Measurements from ENCODE around the gene MAGI1. TPM values are rescaled to one million over a fixed set of nuclear protein-coding genes. Genes with fewer than 3 reads are reported as not detected.

Gene MAGI1
- total RNA-seq, 3 donors from 2014 or later (not counting 1 experiment from before 2014, with no cell fraction given), result not detected

- H3K4me3 ChIP-seq (ENCODE audit: low read length), result no peak overlapping the region
- no peaks in the 10 kb centered on the region for H3K4me1 ChIP-seq (ENCODE audit: control insufficient read depth, insufficient read depth, low read length)
- H3K36me3 Mint-ChIP-seq, result no peaks in the 10 kb centered on the region
- TF ChIP-seq CTCF (IDR thresholded peaks at IDR 0.05), result no peak
- H3K9me3 ChIP-seq (ENCODE audit: control insufficient read depth, insufficient read depth, low read length), result no peaks in the 10 kb centered on the region
- H3K4me3 Mint-ChIP-seq, result no peak overlapping the region
- H3K4me1 Mint-ChIP-seq, result no peaks in the 10 kb centered on the region
- H3K27me3 Mint-ChIP-seq (ENCODE audit: low read depth in 2 of 2), result no peaks in the 10 kb centered on the region
- DNase-seq, result no peak
- intact Hi-C loops (cut with micrococcal nuclease), result no loop called here
- H3K27ac Mint-ChIP-seq, result no peak overlapping the region
- no peaks in the 10 kb centered on the region for H3K9me3 Mint-ChIP-seq
- WGBS (ENCODE audit: insufficient coverage), result 82% methylated on average over 5 of the region's 6 CpGs
- no peaks in the 10 kb centered on the region for H3K36me3 ChIP-seq (ENCODE audit: control insufficient read depth, insufficient read depth, low read length)
- H3K27ac ChIP-seq (ENCODE audit: low read length), result no peak overlapping the region
- no peak for ATAC-seq
- H3K27me3 ChIP-seq (ENCODE audit: control insufficient read depth, insufficient read depth, low read length), result no peaks in the 10 kb centered on the region
These were observed 372.1 kb downstream of the MAGI1 start for GRCh38 chr3:65666448-65667091.

DNA sequence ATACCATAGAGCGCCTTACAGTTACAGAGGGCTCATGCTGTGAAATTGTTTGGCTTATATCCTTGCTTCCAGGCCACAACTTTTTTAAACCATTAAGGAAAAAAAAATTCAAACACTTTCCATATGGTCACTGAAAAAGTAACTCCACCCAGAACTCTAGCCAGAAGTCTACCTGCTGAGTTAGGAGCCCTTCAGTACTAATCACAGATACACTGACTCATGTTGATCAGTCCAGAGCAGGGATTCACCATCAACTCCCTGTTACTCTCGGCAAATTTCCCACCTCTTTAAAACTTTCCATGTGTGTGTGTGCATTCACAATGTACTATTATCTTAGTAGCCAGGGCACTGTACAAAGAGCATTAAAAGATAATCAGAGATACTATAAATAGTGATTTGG is 372.8 kb downstream of the MAGI1 start:
- no peaks in the 10 kb centered on the region for H3K27me3 Mint-ChIP-seq (ENCODE audit: low read depth in 2 of 2)
- no peak overlapping the region for H3K4me3 ChIP-seq (ENCODE audit: low read length)
- no peaks in the 10 kb centered on the region for H3K4me1 Mint-ChIP-seq
- no peak for ATAC-seq
- WGBS (ENCODE audit: insufficient coverage), result 91% methylated on average over 1 of the region's 2 CpGs
- no peaks in the 10 kb centered on the region for H3K9me3 ChIP-seq (ENCODE audit: control insufficient read depth, insufficient read depth, low read length)
- no peaks in the 10 kb centered on the region for H3K27me3 ChIP-seq (ENCODE audit: control insufficient read depth, insufficient read depth, low read length)
- no peaks in the 10 kb centered on the region for H3K36me3 Mint-ChIP-seq
- no peak for TF ChIP-seq CTCF (IDR thresholded peaks at IDR 0.05)
- no peaks in the 10 kb centered on the region for H3K9me3 Mint-ChIP-seq
- no peaks in the 10 kb centered on the region for H3K4me1 ChIP-seq (ENCODE audit: control insufficient read depth, insufficient read depth, low read length)
- H3K27ac Mint-ChIP-seq, result no peak overlapping the region
- no peaks in the 10 kb centered on the region for H3K36me3 ChIP-seq (ENCODE audit: control insufficient read depth, insufficient read depth, low read length)
- DNase-seq, result no peak
- intact Hi-C loops (cut with micrococcal nuclease), result no loop called here
- no peak overlapping the region for H3K4me3 Mint-ChIP-seq
- H3K27ac ChIP-seq (ENCODE audit: low read length), result no peak overlapping the region

DNA sequence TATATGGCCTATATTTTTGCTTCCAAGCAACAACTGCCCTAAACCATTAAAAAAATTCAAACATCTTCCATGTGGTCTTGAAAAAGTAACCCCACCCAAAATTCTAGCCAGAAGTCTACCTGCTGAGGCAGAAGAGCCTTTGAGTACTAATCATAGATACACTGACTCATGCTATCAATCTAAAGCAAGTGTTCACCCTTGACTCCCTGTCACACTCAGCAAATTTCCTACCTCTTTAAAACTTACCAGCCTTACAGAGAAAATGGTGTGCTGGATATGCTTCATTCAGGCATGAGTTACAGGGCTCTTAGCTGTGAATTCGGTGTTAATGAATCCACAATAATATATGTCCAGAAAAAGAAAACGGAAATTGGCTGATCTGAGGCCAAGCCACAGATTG is 373.8 kb downstream of the MAGI1 start:
- Mint-ChIP-seq H3K27me3 (ENCODE audit: low read depth in 2 of 2) (no peaks in the 10 kb centered on the region), H3K36me3 (no peaks in the 10 kb centered on the region), H3K9me3 (peaks cover 0 to 2% of the 10 kb centered on the region in 2 donors), H3K4me3 (no peak overlapping the region), H3K4me1 (no peaks in the 10 kb centered on the region), H3K27ac (no peak overlapping the region)
- Histone ChIP-seq H3K4me3 (ENCODE audit: low read length) (no peak overlapping the region), H3K36me3 (ENCODE audit: control insufficient read depth, insufficient read depth, low read length) (no peaks in the 10 kb centered on the region), H3K4me1 (ENCODE audit: control insufficient read depth, insufficient read depth, low read length) (no peaks in the 10 kb centered on the region), H3K9me3 (ENCODE audit: control insufficient read depth, insufficient read depth, low read length) (no peaks in the 10 kb centered on the region), H3K27ac (ENCODE audit: low read length) (no peak overlapping the region), H3K27me3 (ENCODE audit: control insufficient read depth, insufficient read depth, low read length) (no peaks in the 10 kb centered on the region)
- 87% methylated on average over 2 of the region's 2 CpGs for WGBS (ENCODE audit: insufficient coverage)
- no peak for TF ChIP-seq CTCF (IDR thresholded peaks at IDR 0.05)
- intact Hi-C loops (cut with micrococcal nuclease), result no loop called here
- no peak for DNase-seq
- no peak for ATAC-seq

DNA sequence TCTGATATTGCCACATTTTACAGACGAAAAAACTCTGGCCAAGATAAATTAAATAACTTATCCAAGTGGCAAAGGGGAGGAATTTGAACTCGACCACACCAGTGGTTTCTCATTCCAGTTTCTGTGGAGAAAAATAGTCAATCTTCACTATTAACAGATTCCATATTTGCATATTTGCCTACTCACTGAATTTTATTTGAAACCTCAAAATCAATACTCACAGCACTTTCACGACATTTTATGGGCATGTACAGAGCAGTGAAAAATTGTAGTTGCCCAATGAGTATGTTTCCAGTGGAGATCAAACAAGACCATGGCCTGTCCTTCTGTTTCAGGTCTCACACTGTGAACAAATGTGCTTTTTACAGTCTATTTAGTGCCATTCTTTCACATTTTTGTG is 374.3 kb downstream of the MAGI1 start:
- 76% methylated on average over 3 of the region's 3 CpGs for WGBS (ENCODE audit: insufficient coverage)
- intact Hi-C loops (cut with micrococcal nuclease), result no loop called here
- H3K9me3 Mint-ChIP-seq, result peaks cover 0 to 2% of the 10 kb centered on the region in 2 donors
- no peak for ATAC-seq
- H3K36me3 Mint-ChIP-seq, result no peaks in the 10 kb centered on the region
- TF ChIP-seq CTCF (IDR thresholded peaks at IDR 0.05), result no peak
- no peak overlapping the region for H3K4me3 Mint-ChIP-seq
- DNase-seq, result no peak
- Histone ChIP-seq H3K27me3 (ENCODE audit: control insufficient read depth, insufficient read depth, low read length) (no peaks in the 10 kb centered on the region), H3K27ac (ENCODE audit: low read length) (no peak overlapping the region), H3K4me1 (ENCODE audit: control insufficient read depth, insufficient read depth, low read length) (no peaks in the 10 kb centered on the region), H3K36me3 (ENCODE audit: control insufficient read depth, insufficient read depth, low read length) (no peaks in the 10 kb centered on the region), H3K4me3 (ENCODE audit: low read length) (no peak overlapping the region), H3K9me3 (ENCODE audit: control insufficient read depth, insufficient read depth, low read length) (no peaks in the 10 kb centered on the region)
- no peak overlapping the region for H3K27ac Mint-ChIP-seq
- no peaks in the 10 kb centered on the region for H3K4me1 Mint-ChIP-seq
- no peaks in the 10 kb centered on the region for H3K27me3 Mint-ChIP-seq (ENCODE audit: low read depth in 2 of 2)

Measured in natural killer cell (primary cell).